GM12878 (cell line): Measurements from ENCODE around the gene ZNF765. TPM values are rescaled to one million over a fixed set of nuclear protein-coding genes. Genes with fewer than 3 reads are reported as not detected.

Experiments used
- ATAC-seq: fragments of 200-7000 bp; cut with Tn5 transposase; 3 replicates; pipeline ENCODE4 v1.9.1; 2020; ENCODE audit warnings: mild to moderate bottlenecking, moderate library complexity
- BruUV-seq: library from RNA; stranded (reverse); fragments of 400-500 nt; replicated peaks from 2 replicates; lab custom pipeline; 2021; lab: Mats Ljungman, UMichigan
- CTCF ChIA-PET: fragments of 300-600 bp; sonication (Branson Sonifier 250); formaldehyde crosslinking; extraction: SDS; loops from one replicate; lab custom pipeline; 2021; ENCODE audit warnings: inconsistent platforms; lab: Yijun Ruan, JAX
- POLR2A ChIA-PET: fragments of 350-600 bp; formaldehyde crosslinking; extraction: SDS; loops from one replicate; lab custom pipeline; 2021; ENCODE audit warnings: inconsistent platforms; lab: Charles Lee
- RAD21 ChIA-PET: fragments of 300-600 bp; sonication (Branson Sonifier 250); formaldehyde crosslinking; loops from one replicate; lab custom pipeline; 2023; ENCODE audit warnings: antibody characterized with exemption; ENCODE audit not compliant: unreplicated experiment; lab: Charles Lee
- SMC1A ChIA-PET: fragments of 300-600 bp; sonication (Branson Sonifier 250); formaldehyde crosslinking; loops from one replicate; lab custom pipeline; 2023; ENCODE audit not compliant: unreplicated experiment, uncharacterized antibody; lab: Charles Lee
- DNase-seq: peaks from one replicate; pipeline ENCODE4 v3.0.0-alpha.2; 2011; ENCODE audit warnings: low read depth, low spot score
- FAIRE-seq: peaks from 3 replicates; lab custom pipeline; 2011; peaks lifted over from hg19 to GRCh38; lab: Jason Lieb, UNC
- H2AFZ ChIP-seq: 2 replicates; pipeline ENCODE4 v1.6.0; 2011; ENCODE audit warnings: low read depth, low read length, control low read depth; ENCODE audit not compliant: control insufficient read depth
- H3K27ac ChIP-seq: 2 replicates; pipeline ENCODE4 v1.5.1; 2011; ENCODE audit warnings: control low read depth; ENCODE audit not compliant: control insufficient read depth, insufficient read depth
- H3K27me3 ChIP-seq, 2 experiments: replicated peaks in 1 of 2; 2 replicates each; pipeline versions ENCODE4 v1.6.0 to v1.6.1; 2011; ENCODE audit warnings: low read length in 1 of 2; ENCODE audit not compliant: control insufficient read depth in 2 of 2, insufficient read depth in 2 of 2
- H3K36me3 ChIP-seq, 2 experiments: 2 replicates each; pipeline ENCODE4 v1.5.1; 2011; ENCODE audit warnings: low read length in 1 of 2; ENCODE audit not compliant: control insufficient read depth in 2 of 2, insufficient read depth in 2 of 2
- H3K4me1 ChIP-seq: 2 replicates; pipeline ENCODE4 v1.6.1; 2011; ENCODE audit warnings: mild to moderate bottlenecking, low read length, moderate library complexity, mixed read lengths; ENCODE audit not compliant: control insufficient read depth, insufficient read depth
- H3K4me2 ChIP-seq: 2 replicates; pipeline ENCODE4 v1.6.0; 2011; ENCODE audit warnings: control low read depth; ENCODE audit not compliant: control insufficient read depth, insufficient read depth
- H3K4me3 ChIP-seq: fragments of 200-600 bp; sonication (generic); 2 replicates; pipeline ENCODE4 v1.5.1; 2016
- H3K79me2 ChIP-seq: 2 replicates; pipeline ENCODE4 v1.6.0; 2011; ENCODE audit warnings: low read length; ENCODE audit not compliant: control insufficient read depth, insufficient read depth
- H3K9ac ChIP-seq: 2 replicates; pipeline ENCODE4 v1.8.0; 2011; ENCODE audit warnings: low read length, control low read depth, mixed read lengths; ENCODE audit not compliant: control insufficient read depth, insufficient read depth
- H3K9me3 ChIP-seq: replicated peaks from 3 replicates; pipeline ENCODE4 v1.5.1; 2011; ENCODE audit warnings: mild to moderate bottlenecking, low read length; ENCODE audit not compliant: control insufficient read depth, insufficient read depth
- H4K20me1 ChIP-seq: 2 replicates; pipeline ENCODE4 v1.6.0; 2011; ENCODE audit not compliant: control insufficient read depth, insufficient read depth
- ASH2L ChIP-seq: fragments of 300-600, 200-600 bp; sonication (generic); IDR thresholded peaks from 2 replicates; pipeline ENCODE4 v1.6.1; 2017; ENCODE audit warnings: low read depth, mild to moderate bottlenecking, borderline replicate concordance
- BACH1 ChIP-seq: fragments of 450-650 bp; IDR thresholded peaks from 2 replicates; pipeline ENCODE4 v1.6.1; 2017; ENCODE audit warnings: mild to moderate bottlenecking, borderline replicate concordance
- CEBPZ ChIP-seq: fragments of 150-350 bp; IDR thresholded peaks from 2 replicates; pipeline ENCODE4 v1.6.1; 2016; ENCODE audit warnings: low read depth, low read length
- CREM ChIP-seq: IDR thresholded peaks from 2 replicates; pipeline ENCODE4 v1.6.1; 2014; ENCODE audit warnings: antibody characterized with exemption, low read depth
- E4F1 ChIP-seq: fragments of 450-650 bp; IDR thresholded peaks from 2 replicates; pipeline ENCODE4 v1.6.1; 2018; ENCODE audit warnings: borderline replicate concordance, mild to moderate bottlenecking; ENCODE audit not compliant: partially characterized antibody
- EED ChIP-seq: sonication (generic); IDR thresholded peaks from 2 replicates; pipeline ENCODE4 v1.6.1; 2016; ENCODE audit warnings: antibody characterized with exemption, low read depth
- FOS ChIP-seq: IDR thresholded peaks from 3 replicates; pipeline ENCODE4 v1.6.1; 2011; ENCODE audit warnings: borderline replicate concordance; ENCODE audit not compliant: insufficient read length; ENCODE audit errors: extremely low read depth
- JUNB ChIP-seq: IDR thresholded peaks from 2 replicates; pipeline ENCODE4 v1.6.1; 2016; ENCODE audit warnings: antibody characterized with exemption, mild to moderate bottlenecking
- LARP7 ChIP-seq: fragments of 450-650 bp; IDR thresholded peaks from 2 replicates; pipeline ENCODE4 v1.6.1; 2017; ENCODE audit warnings: mild to moderate bottlenecking
- MEF2B ChIP-seq: fragments of 450-650 bp; IDR thresholded peaks from 2 replicates; pipeline ENCODE4 v1.6.1; 2018; ENCODE audit warnings: mild to moderate bottlenecking, moderate library complexity; ENCODE audit not compliant: partially characterized antibody, poor library complexity, severe bottlenecking
- MXI1 ChIP-seq: fragments of 150-350 bp; IDR thresholded peaks from 2 replicates; pipeline ENCODE4 v1.6.1; 2011; ENCODE audit warnings: low read depth, mild to moderate bottlenecking, inconsistent platforms, low read length, improper control_type of control experiment
- NFYB ChIP-seq: IDR thresholded peaks from 2 replicates; pipeline ENCODE4 v1.6.1; 2011; ENCODE audit warnings: low read depth, mild to moderate bottlenecking, low read length, improper control_type of control experiment, moderate library complexity; ENCODE audit not compliant: insufficient read depth
- NRF1 ChIP-seq: conservative IDR thresholded peaks from 2 replicates; pipeline ENCODE4 v1.6.1; 2011; ENCODE audit warnings: mild to moderate bottlenecking, low read depth, low read length, improper control_type of control experiment
- PAX5 ChIP-seq: IDR thresholded peaks from 2 replicates; pipeline ENCODE4 v1.6.1; 2011; ENCODE audit warnings: low read depth, low read length, borderline replicate concordance
- SIX5 ChIP-seq: IDR thresholded peaks from 2 replicates; pipeline ENCODE4 v1.6.1; 2011; ENCODE audit warnings: mild to moderate bottlenecking, low read depth, low read length, moderate library complexity; ENCODE audit not compliant: severe bottlenecking
- SMC3 ChIP-seq: IDR thresholded peaks from 2 replicates; pipeline ENCODE4 v1.6.1; 2011; ENCODE audit warnings: low read length, improper control_type of control experiment, borderline replicate concordance
- TCF7 ChIP-seq: IDR thresholded peaks from 2 replicates; pipeline ENCODE4 v1.6.1; 2014; ENCODE audit warnings: antibody characterized with exemption, borderline replicate concordance
- ZNF274 ChIP-seq: IDR thresholded peaks from one replicate; pipeline ENCODE4 v1.8.0; 2011; ENCODE audit not compliant: insufficient read length, insufficient read depth
- WGBS: methylation state at CpG from one replicate; pipeline ENCODE4 v1.1.6; 2016; ENCODE audit warnings: low lambda C conversion rate; ENCODE audit not compliant: insufficient replicate concordance, insufficient coverage; ENCODE audit errors: missing lambda C conversion rate; 5-methylcytosine and 5-hydroxymethylcytosine counted together
- in situ Hi-C: fragments of 300-500 bp; cut with MboI; formaldehyde crosslinking; loops from 9 replicates; pipeline ENCODE4 v1.14.3; 2018; ENCODE audit warnings: mixed read lengths
- intact Hi-C: fragments of 100-400 bp; cut with micrococcal nuclease; formaldehyde crosslinking; loops from one replicate; pipeline ENCODE4 v1.14.2; 2022; ENCODE audit not compliant: unreplicated experiment
- polyA plus RNA-seq, 11 experiments: library from polyadenylated mRNA; depleted of rRNA in 4 of 11; unstranded in 6 of 11; stranded (reverse) in 5 of 11; fragments of >200 nt; fragmentation: Nextera tagmentation in 4 of 11; fragmentation: Illumina TruSeq in 1 of 11; extraction: Ambion mirVana in 4 of 11; extraction: Trizol in 1 of 11; gene quantifications; 1 replicate in 1 of 11; 2 replicates in 10 of 11; pipeline versions ENCODE4 v1.2.1 to v1.2.3, GENCODE V29; 2011 to 2016; ENCODE audit warnings: inconsistent platforms in 2 of 11, missing spikeins in 2 of 11, low read depth in 1 of 11
- total RNA-seq, 4 experiments: library from RNA; depleted of rRNA in 3 of 4; stranded (reverse); fragments of >200 nt in 3 of 4; fragmentation: Illumina TruSeq in 1 of 4; extraction: Trizol in 1 of 4; gene quantifications; 2 replicates each; pipeline versions ENCODE4 v1.2.1 to v1.2.3, GENCODE V29; 2013 to 2021
- TF ChIP-seq, protein P1 (sequence below): fragments of 450-650 bp; IDR thresholded peaks from 2 replicates; pipeline ENCODE4 v1.6.1; 2016; ENCODE audit warnings: mild to moderate bottlenecking

The ZNF765 gene
- total and polyA plus RNA-seq, 10 of the 15 experiments (the other 5 are each of a cell fraction or from before 2014, with no cell fraction given) = 2.9 to 12.7 (median 7.0) TPM

DNA sequence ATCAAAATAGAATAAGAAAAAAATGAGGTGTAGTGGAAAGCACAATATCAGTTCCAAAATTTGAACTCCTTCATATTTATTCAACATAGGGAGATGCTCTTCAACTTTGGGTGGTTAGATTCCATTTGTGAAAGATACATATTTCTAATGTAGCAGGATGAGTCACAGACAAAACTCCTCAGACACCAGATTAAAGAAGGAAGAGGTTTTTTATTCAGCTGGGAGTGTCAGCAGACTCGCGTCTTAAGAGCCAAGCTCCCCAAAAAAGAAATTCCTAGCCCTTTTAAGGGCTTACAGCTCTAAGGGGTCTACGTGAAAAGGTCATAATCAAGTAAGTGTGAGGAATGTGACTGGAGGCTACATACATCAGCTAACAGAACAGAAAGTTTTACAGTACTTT, 6.8 kb upstream of the ZNF765 start:
- H3K9me3 ChIP-seq = peaks cover 5% of the 10 kb centered on the region
- in situ Hi-C loops = no loop called here
- H3K36me3 ChIP-seq = no peaks in the 10 kb centered on the region
- H2AFZ ChIP-seq = no peak overlapping the region
- H3K27me3 ChIP-seq = no peaks in the 10 kb centered on the region
- H3K27ac ChIP-seq = no peak overlapping the region
- TF ChIP-seq, protein P1, sequence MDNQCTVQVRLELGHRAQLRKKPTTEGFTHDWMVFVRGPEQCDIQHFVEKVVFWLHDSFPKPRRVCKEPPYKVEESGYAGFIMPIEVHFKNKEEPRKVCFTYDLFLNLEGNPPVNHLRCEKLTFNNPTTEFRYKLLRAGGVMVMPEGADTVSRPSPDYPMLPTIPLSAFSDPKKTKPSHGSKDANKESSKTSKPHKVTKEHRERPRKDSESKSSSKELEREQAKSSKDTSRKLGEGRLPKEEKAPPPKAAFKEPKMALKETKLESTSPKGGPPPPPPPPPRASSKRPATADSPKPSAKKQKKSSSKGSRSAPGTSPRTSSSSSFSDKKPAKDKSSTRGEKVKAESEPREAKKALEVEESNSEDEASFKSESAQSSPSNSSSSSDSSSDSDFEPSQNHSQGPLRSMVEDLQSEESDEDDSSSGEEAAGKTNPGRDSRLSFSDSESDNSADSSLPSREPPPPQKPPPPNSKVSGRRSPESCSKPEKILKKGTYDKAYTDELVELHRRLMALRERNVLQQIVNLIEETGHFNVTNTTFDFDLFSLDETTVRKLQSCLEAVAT = no peak
- TF ChIP-seq LARP7 = no peak
- TF ChIP-seq SMC3 = no peak
- TF ChIP-seq FOS = no peak
- TF ChIP-seq TCF7 = no peak
- TF ChIP-seq CREM = no peak
- TF ChIP-seq EED = no peak
- TF ChIP-seq MXI1 = no peak
- TF ChIP-seq SIX5 = no peak
- no peak for TF ChIP-seq ZNF274
- TF ChIP-seq BACH1 = no peak
- no peak for TF ChIP-seq NFYB
- no peak for TF ChIP-seq NRF1
- no peak for TF ChIP-seq MEF2B
- no peak for TF ChIP-seq ASH2L
- TF ChIP-seq CEBPZ = no peak
- TF ChIP-seq E4F1 = no peak
- TF ChIP-seq PAX5 = no peak
- TF ChIP-seq JUNB = no peak
- SMC1A ChIA-PET = interaction anchor here (0.7 kb wide), 1 partner anchor 38 kb away, joined by 3 read pairs; no protein-coding TSS in a partner anchor
- POLR2A ChIA-PET = no interaction called here
- no peak for FAIRE-seq
- RAD21 ChIA-PET = no interaction called here
- intact Hi-C loops = no loop called here
- H3K79me2 ChIP-seq = no peaks in the 10 kb centered on the region
- no peak for ATAC-seq
- no peak overlapping the region for H3K9ac ChIP-seq
- H3K4me3 ChIP-seq = no peak overlapping the region
- no peak overlapping the region for H3K4me2 ChIP-seq
- CTCF ChIA-PET = no interaction called here
- no peak for DNase-seq
- H4K20me1 ChIP-seq = no peaks in the 10 kb centered on the region
- no peaks in the 10 kb centered on the region for H3K4me1 ChIP-seq
- BruUV-seq = no TSS peak
- WGBS = 98% methylated on average over 3 of the region's 3 CpGs
